Measurements from ENCODE around the gene PEAK1. TPM values are rescaled to one million over a fixed set of nuclear protein-coding genes. Genes with fewer than 3 reads are reported as not detected.

Gene PEAK1
- total and polyA plus RNA-seq, 8 donors = 58.3 to 86.9 (median 64.3) TPM

GRCh38 chr15:77373441-77373840 lies 46.5 kb downstream of the PEAK1 start:
- Histone ChIP-seq H3K36me3 (no peaks in the 10 kb centered on the region), H3K4me3 (no peak overlapping the region), H3K27me3 (no peaks in the 10 kb centered on the region), H3K9me3 (no peaks in the 10 kb centered on the region), H3K27ac (no peak overlapping the region), H3K4me1 (no peaks in the 10 kb centered on the region)
- DNase-seq (no peak), ATAC-seq (no peak)
- intact Hi-C loops (cut with DNase I) = no loop called here
- TF ChIP-seq CTCF (IDR thresholded peaks at IDR 0.05) = no peak

- no peaks in the 10 kb centered on the region for H3K4me1 ChIP-seq
- H3K27ac ChIP-seq = no peak overlapping the region
- H3K36me3 ChIP-seq = no peaks in the 10 kb centered on the region
- H3K27me3 ChIP-seq = no peaks in the 10 kb centered on the region
- H3K4me3 ChIP-seq = no peak overlapping the region
- no peak for ATAC-seq
- TF ChIP-seq CTCF (IDR thresholded peaks at IDR 0.05) = no peak
- no peak for DNase-seq
- intact Hi-C loops (cut with DNase I) = no loop called here
- no peaks in the 10 kb centered on the region for H3K9me3 ChIP-seq
Observed at GRCh38 chr15:77371850-77372563, 47.9 kb downstream of the PEAK1 start.

GRCh38 chr15:77370580-77370979 lies 49.3 kb downstream of the PEAK1 start:
- Histone ChIP-seq H3K4me1 (no peaks in the 10 kb centered on the region), H3K9me3 (no peaks in the 10 kb centered on the region), H3K27me3 (no peaks in the 10 kb centered on the region), H3K36me3 (no peaks in the 10 kb centered on the region), H3K4me3 (no peak overlapping the region), H3K27ac (no peak overlapping the region)
- TF ChIP-seq CTCF (IDR thresholded peaks at IDR 0.05) = no peak
- ATAC-seq (no peak), DNase-seq (no peak)
- intact Hi-C loops (cut with DNase I) = no loop called here

- Histone ChIP-seq H3K36me3 (no peaks in the 10 kb centered on the region), H3K27ac (no peak overlapping the region), H3K4me3 (no peak overlapping the region), H3K9me3 (no peaks in the 10 kb centered on the region), H3K27me3 (no peaks in the 10 kb centered on the region), H3K4me1 (no peaks in the 10 kb centered on the region)
- DNase-seq (no peak), ATAC-seq (no peak)
- TF ChIP-seq CTCF (IDR thresholded peaks at IDR 0.05) = no peak
- intact Hi-C loops (cut with DNase I) = no loop called here
Observed at GRCh38 chr15:77369168-77369567, 50.7 kb downstream of the PEAK1 start.

- Histone ChIP-seq H3K27ac (no peak overlapping the region), H3K27me3 (no peaks in the 10 kb centered on the region), H3K9me3 (no peaks in the 10 kb centered on the region), H3K4me3 (no peak overlapping the region), H3K36me3 (peaks cover 0 to 5% of the 10 kb centered on the region in 2 donors), H3K4me1 (no peaks in the 10 kb centered on the region)
- intact Hi-C loops (cut with DNase I) = no loop called here
- no peak for TF ChIP-seq CTCF (IDR thresholded peaks at IDR 0.05)
- ATAC-seq (no peak), DNase-seq (no peak)
Observed at GRCh38 chr15:77367631-77368030, 52.3 kb downstream of the PEAK1 start.
